Measurements from ENCODE around the gene KIF3B. TPM values are rescaled to one million over a fixed set of nuclear protein-coding genes. Genes with fewer than 3 reads are reported as not detected.

The KIF3B gene
- total RNA-seq, 1 experiment from 2014 or later, result 21.7 TPM

DNA sequence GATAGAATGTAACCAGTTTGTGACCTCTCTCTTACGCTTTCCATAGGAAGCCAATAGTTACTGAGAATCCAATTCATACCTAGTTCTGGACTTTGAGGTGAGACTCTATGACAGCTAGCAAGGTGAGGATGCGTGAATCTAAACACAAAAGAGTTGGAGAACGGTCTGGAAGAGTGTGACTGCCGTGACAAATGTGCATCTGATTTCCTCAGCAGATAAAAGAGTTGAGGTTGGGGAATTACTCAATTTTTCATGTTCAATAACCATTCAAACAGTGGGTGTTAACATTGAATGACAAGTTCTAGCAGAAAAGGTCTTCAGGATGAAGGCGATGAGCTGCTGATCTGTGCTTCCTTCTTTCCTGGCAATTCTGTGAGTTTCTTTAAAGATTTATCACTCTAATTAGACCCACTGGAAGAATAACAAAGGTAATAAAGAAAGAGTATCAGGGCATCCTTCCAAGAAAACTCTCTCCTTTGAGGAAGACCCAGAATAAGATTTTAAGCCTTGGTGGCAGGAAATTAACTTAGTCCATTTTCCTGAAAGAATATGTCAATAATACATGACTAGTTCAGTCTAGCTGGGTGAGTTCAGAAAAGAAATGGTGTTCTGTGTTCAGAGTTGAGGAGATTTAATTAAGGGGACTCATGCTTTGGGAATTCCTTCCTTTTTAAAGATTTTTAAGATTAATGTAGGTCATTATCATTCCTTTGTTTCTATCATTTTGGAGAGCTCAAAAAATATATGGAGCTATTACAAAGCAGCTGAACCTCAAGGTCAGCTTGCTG, 24.5 kb downstream of the KIF3B start:
- no peak overlapping the region for H3K4me3 Mint-ChIP-seq (ENCODE audit: unreplicated experiment)
- DNase-seq (ENCODE audit: unreplicated experiment), result no peak

DNA sequence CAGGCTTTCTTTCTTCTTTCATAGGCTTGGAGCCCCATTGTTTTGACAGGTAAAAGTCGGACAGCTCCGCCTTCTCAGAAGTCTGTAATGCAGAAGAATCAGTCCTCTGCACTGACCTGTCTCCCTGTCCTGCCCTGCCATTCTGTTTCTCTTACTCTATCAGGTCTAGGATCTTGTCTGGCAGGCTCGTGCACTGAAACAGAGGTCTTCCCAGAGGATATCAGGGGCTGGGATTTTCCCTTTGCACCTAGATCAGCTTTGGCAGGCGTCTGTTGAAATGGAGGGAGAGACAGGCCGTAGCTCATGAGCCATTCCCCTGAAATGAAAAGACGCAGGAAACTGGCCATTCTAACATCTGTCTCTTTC, 25.0 kb downstream of the KIF3B start:
- H3K4me3 Mint-ChIP-seq (ENCODE audit: unreplicated experiment), result no peak overlapping the region
- no peaks in the 10 kb centered on the region for H3K27me3 Mint-ChIP-seq (ENCODE audit: insufficient read depth, unreplicated experiment)
- no peak overlapping the region for H3K27ac Mint-ChIP-seq (ENCODE audit: low read depth, unreplicated experiment)
- no peaks in the 10 kb centered on the region for H3K4me1 Mint-ChIP-seq (ENCODE audit: insufficient read depth, unreplicated experiment)
- no TSS peak for BruUV-seq (replicated peaks)
- ChIA-PET POLR2A (interaction anchor here (0.5 to 1.3 kb wide), 3 partner anchors 9 to 213 kb away, joined by 3 read pairs; no protein-coding TSS in a partner anchor), CTCF (interaction anchor here (0.6 to 1.0 kb wide), 3 partner anchors 77 to 183 kb away, joined by 3 to 4 read pairs (median 3); no protein-coding TSS in a partner anchor)
- TF ChIP-seq, protein P1, sequence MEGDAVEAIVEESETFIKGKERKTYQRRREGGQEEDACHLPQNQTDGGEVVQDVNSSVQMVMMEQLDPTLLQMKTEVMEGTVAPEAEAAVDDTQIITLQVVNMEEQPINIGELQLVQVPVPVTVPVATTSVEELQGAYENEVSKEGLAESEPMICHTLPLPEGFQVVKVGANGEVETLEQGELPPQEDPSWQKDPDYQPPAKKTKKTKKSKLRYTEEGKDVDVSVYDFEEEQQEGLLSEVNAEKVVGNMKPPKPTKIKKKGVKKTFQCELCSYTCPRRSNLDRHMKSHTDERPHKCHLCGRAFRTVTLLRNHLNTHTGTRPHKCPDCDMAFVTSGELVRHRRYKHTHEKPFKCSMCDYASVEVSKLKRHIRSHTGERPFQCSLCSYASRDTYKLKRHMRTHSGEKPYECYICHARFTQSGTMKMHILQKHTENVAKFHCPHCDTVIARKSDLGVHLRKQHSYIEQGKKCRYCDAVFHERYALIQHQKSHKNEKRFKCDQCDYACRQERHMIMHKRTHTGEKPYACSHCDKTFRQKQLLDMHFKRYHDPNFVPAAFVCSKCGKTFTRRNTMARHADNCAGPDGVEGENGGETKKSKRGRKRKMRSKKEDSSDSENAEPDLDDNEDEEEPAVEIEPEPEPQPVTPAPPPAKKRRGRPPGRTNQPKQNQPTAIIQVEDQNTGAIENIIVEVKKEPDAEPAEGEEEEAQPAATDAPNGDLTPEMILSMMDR (IDR thresholded peaks at IDR 0.05; ENCODE audit: unreplicated experiment), result no peak
- intact Hi-C loops (cut with micrococcal nuclease), result no loop called here
- no peaks in the 10 kb centered on the region for H3K9me3 Mint-ChIP-seq (ENCODE audit: unreplicated experiment)
- H3K36me3 Mint-ChIP-seq (ENCODE audit: insufficient read depth, unreplicated experiment), result peaks cover 7% of the 10 kb centered on the region
- DNase-seq (ENCODE audit: unreplicated experiment), result no peak

More for the DNA sequence above, 24.5 kb downstream of the KIF3B start:
- no peaks in the 10 kb centered on the region for H3K4me1 Mint-ChIP-seq (ENCODE audit: insufficient read depth, unreplicated experiment)
- no peak overlapping the region for H3K27ac Mint-ChIP-seq (ENCODE audit: low read depth, unreplicated experiment)
- no TSS peak for BruUV-seq (replicated peaks)
- H3K27me3 Mint-ChIP-seq (ENCODE audit: insufficient read depth, unreplicated experiment), result no peaks in the 10 kb centered on the region
- TF ChIP-seq, protein P1 (IDR thresholded peaks at IDR 0.05; ENCODE audit: unreplicated experiment), result no peak
- H3K36me3 Mint-ChIP-seq (ENCODE audit: insufficient read depth, unreplicated experiment), result peaks cover 3% of the 10 kb centered on the region
- no peaks in the 10 kb centered on the region for H3K9me3 Mint-ChIP-seq (ENCODE audit: unreplicated experiment)
- ChIA-PET POLR2A (interaction anchor here (0.5 to 1.3 kb wide), 4 partner anchors 8 to 213 kb away, joined by 3 read pairs; no protein-coding TSS in a partner anchor), CTCF (interaction anchor here (0.6 to 1.2 kb wide), 3 partner anchors 16 to 184 kb away, joined by 3 read pairs; no protein-coding TSS in a partner anchor)
- intact Hi-C loops (cut with micrococcal nuclease), result no loop called here

DNA sequence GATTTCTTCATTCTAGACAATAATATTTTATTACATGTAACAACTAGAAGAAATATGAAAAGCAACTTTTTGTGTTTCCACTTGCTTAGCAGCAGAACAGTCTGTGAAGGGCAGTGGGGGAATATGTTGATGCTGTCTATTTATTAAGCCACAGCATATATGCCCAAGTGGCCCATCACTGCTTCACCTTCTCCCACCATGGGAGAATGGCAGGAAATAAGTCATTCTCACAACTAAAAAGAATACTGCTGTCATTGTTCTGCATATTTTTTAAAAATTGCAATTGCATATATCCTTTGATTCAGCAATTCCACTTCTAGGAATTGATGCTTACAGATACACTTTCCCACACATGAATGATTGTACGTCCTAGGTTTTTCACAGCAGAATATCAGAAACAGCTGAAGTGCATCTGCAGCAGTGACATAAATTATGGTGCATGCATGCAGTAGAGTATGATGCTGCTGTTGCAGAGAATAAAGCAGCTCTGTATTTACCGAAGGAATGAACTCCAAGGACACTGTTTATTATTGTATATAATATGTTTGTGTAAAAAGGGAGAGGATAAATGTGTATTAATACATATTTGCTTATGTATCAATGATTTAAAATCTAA, 26.8 kb downstream of the KIF3B start:
- Mint-ChIP-seq H3K27me3 (ENCODE audit: insufficient read depth, unreplicated experiment) (no peaks in the 10 kb centered on the region), H3K4me1 (ENCODE audit: insufficient read depth, unreplicated experiment) (no peaks in the 10 kb centered on the region), H3K27ac (ENCODE audit: low read depth, unreplicated experiment) (no peak overlapping the region), H3K9me3 (ENCODE audit: unreplicated experiment) (no peaks in the 10 kb centered on the region), H3K4me3 (ENCODE audit: unreplicated experiment) (no peak overlapping the region), H3K36me3 (ENCODE audit: insufficient read depth, unreplicated experiment) (peaks cover 7% of the 10 kb centered on the region)
- DNase-seq (ENCODE audit: unreplicated experiment), result no peak
- TF ChIP-seq, protein P1 (IDR thresholded peaks at IDR 0.05; ENCODE audit: unreplicated experiment), result no peak
- POLR2A ChIA-PET, result no interaction called here
- no TSS peak for BruUV-seq (replicated peaks)
- intact Hi-C loops (cut with micrococcal nuclease), result no loop called here
- CTCF ChIA-PET, result no interaction called here

DNA sequence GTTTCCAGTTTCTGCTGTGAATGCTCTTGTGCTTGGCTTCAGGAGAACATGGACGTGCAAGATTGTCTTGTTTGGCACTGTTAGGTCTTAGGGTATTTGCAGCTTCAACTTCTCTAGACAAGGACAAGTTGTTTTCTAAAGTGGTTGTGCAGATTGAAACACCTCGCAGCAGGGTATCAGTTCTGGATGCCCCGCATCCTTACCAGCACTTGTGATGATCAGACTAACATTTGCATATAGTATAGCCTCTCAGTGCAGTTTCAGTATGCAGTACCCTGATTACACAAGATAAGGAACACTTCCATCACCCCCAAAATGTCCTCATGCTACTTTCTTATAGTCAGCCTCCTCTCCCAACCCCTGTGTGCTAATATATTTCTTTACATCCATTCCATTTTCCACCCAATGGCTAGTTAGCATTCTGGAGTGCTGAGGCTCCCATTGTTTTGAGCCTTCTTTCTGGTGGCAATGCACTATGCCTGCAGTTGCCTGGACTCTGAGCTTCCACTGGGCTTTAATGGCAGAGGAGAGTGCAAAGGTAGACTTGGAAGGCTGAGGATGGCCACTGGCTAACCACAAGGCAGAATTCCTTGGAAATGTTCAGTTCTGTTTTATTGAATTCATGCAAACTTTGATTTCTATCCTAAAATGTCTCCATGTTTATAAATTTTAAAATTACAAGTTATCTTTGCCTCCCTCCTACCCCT, 35.4 kb downstream of the KIF3B start:
- ChIA-PET POLR2A (interaction anchor here (0.6 kb wide), 1 partner anchor 39 kb away, joined by 3 read pairs; no protein-coding TSS in a partner anchor), CTCF (interaction anchor here (0.7 kb wide), 2 partner anchors 58 to 652 kb away, joined by 3 read pairs; no protein-coding TSS in a partner anchor)
- TF ChIP-seq, protein P1 (IDR thresholded peaks at IDR 0.05; ENCODE audit: unreplicated experiment), result no peak
- H3K4me3 Mint-ChIP-seq (ENCODE audit: unreplicated experiment), result no peak overlapping the region
- no peaks in the 10 kb centered on the region for H3K9me3 Mint-ChIP-seq (ENCODE audit: unreplicated experiment)
- no TSS peak for BruUV-seq (replicated peaks)
- H3K27ac Mint-ChIP-seq (ENCODE audit: low read depth, unreplicated experiment), result no peak overlapping the region
- DNase-seq (ENCODE audit: unreplicated experiment), result no peak
- H3K4me1 Mint-ChIP-seq (ENCODE audit: insufficient read depth, unreplicated experiment), result no peaks in the 10 kb centered on the region
- intact Hi-C loops (cut with micrococcal nuclease), result no loop called here
- H3K27me3 Mint-ChIP-seq (ENCODE audit: insufficient read depth, unreplicated experiment), result no peaks in the 10 kb centered on the region
- H3K36me3 Mint-ChIP-seq (ENCODE audit: insufficient read depth, unreplicated experiment), result peaks cover 42% of the 10 kb centered on the region
